Sigmoid colon (tissue), 7 donors: ENCODE data around the gene TMTC2. TPM values are rescaled to one million over a fixed set of nuclear protein-coding genes. Genes with fewer than 3 reads are reported as not detected.

Source experiments
- DNase-seq: peaks from one replicate; pipeline ENCODE4 v3.0.0-alpha.2; 2019
- H3K27ac ChIP-seq, 4 donors: fragments of 200-600 bp; sonication (generic); one replicate each; pipeline ENCODE4 v1.5.1; 2016 to 2019; ENCODE audit warnings: mild to moderate bottlenecking in 1 of 4
- H3K27me3 ChIP-seq, 3 donors: fragments of 200-600 bp; sonication (generic); one replicate each; pipeline ENCODE4 v1.5.1; 2019; ENCODE audit warnings: mild to moderate bottlenecking in 1 of 3
- H3K36me3 ChIP-seq, 4 donors: fragments of 200-600 bp; sonication (generic); one replicate each; pipeline ENCODE4 v1.5.1; 2016 to 2019
- H3K4me1 ChIP-seq, 4 donors: fragments of 200-600 bp; sonication (generic); one replicate each; pipeline ENCODE4 v1.5.1; 2017 to 2019
- H3K4me3 ChIP-seq, 4 donors: fragments of 200-600 bp; sonication (generic); one replicate each; pipeline ENCODE4 v1.5.1; 2017 to 2019; ENCODE audit warnings: mild to moderate bottlenecking in 2 of 4, moderate library complexity in 1 of 4
- H3K9me3 ChIP-seq, 4 donors: fragments of 200-600 bp in 3 of 4; sonication (generic) in 3 of 4; one replicate each; pipeline versions ENCODE4 v1.5.1 to v1.6.1; 2013 to 2019
- EP300 ChIP-seq, 4 donors: sonication (generic); formaldehyde crosslinking; IDR thresholded peaks; one replicate each; pipeline ENCODE4 v1.6.1; 2017; ENCODE audit warnings: antibody characterized with exemption in 4 of 4
- POLR2A ChIP-seq, 2 donors: fragments of 450-650 bp; IDR thresholded peaks; one replicate each; pipeline ENCODE4 v1.6.1; 2016; ENCODE audit warnings: antibody characterized with exemption in 2 of 2, mild to moderate bottlenecking in 2 of 2, moderate library complexity in 2 of 2
- POLR2AphosphoS5 ChIP-seq, 4 donors: sonication (generic); formaldehyde crosslinking; IDR thresholded peaks; one replicate each; pipeline ENCODE4 v1.6.1; 2017; ENCODE audit warnings: antibody characterized with exemption in 4 of 4
- WGBS, 2 donors: extraction: QIAGEN DNeasy Blood & Tissue Kit; methylation state at CpG; one replicate each; pipeline ENCODE4 v1.1.7; 2013; 5-methylcytosine and 5-hydroxymethylcytosine counted together
- intact Hi-C: fragments of 100-400 bp; cut with DNase I; formaldehyde crosslinking; loops from one replicate; pipeline ENCODE4 v1.15.1; 2023
- polyA plus RNA-seq, 3 donors: library from polyadenylated mRNA; stranded (reverse); fragments of 200-250 nt; gene quantifications; one replicate each; pipeline ENCODE4 v1.2.3, GENCODE V29; 2013
- total RNA-seq, 4 donors: library from RNA; depleted of rRNA; stranded (reverse); fragments of >200 nt; gene quantifications; one replicate each; pipeline ENCODE4 v1.1.0, GENCODE V29; 2016
- TF ChIP-seq, protein P1 (sequence below), 4 experiments: fragments of 450-650 bp in 3 of 4; fragments of 200-600 bp in 1 of 4; IDR thresholded peaks; one replicate each; pipeline ENCODE4 v1.5.1; 2016 to 2019; ENCODE audit warnings: antibody characterized with exemption in 4 of 4, mild to moderate bottlenecking in 3 of 4, moderate library complexity in 2 of 4
- donor health status: healthy with polysubstance abuse.
- donor health status: Bipolar disorder and iron deficiency.
- donor health status: healthy.

TMTC2 gene
- total and polyA plus RNA-seq, 7 donors, result 1.2 to 74.4 (median 61.2) TPM

DNA sequence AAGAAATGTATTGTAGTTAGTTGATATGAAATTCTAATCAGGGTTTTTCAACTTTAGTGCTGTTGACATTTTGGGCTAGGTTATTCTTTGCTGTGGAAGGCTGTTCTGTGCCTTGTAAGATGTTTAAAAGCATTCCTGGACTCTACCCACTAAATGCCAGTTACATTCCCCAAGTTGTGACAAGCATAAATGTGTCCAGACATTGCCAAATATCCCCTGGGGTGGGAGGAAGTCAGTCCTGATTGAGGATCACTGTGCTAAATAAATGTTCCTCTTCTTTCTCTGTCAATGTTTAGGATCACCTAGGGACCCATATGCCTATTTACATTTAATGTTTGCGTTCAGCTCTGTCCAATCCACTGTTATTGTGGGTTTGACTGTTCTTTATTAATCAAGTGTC is 268.3 kb downstream of the TMTC2 start:
- 95 to 96% methylated on average over 1 of the region's 1 CpG for WGBS, 2 donors
- TF ChIP-seq POLR2AphosphoS5 (IDR thresholded peaks at IDR 0.05) (no peak), EP300 (IDR thresholded peaks at IDR 0.05) (no peak), POLR2A (IDR thresholded peaks at IDR 0.05) (no peak)
- TF ChIP-seq, protein P1, sequence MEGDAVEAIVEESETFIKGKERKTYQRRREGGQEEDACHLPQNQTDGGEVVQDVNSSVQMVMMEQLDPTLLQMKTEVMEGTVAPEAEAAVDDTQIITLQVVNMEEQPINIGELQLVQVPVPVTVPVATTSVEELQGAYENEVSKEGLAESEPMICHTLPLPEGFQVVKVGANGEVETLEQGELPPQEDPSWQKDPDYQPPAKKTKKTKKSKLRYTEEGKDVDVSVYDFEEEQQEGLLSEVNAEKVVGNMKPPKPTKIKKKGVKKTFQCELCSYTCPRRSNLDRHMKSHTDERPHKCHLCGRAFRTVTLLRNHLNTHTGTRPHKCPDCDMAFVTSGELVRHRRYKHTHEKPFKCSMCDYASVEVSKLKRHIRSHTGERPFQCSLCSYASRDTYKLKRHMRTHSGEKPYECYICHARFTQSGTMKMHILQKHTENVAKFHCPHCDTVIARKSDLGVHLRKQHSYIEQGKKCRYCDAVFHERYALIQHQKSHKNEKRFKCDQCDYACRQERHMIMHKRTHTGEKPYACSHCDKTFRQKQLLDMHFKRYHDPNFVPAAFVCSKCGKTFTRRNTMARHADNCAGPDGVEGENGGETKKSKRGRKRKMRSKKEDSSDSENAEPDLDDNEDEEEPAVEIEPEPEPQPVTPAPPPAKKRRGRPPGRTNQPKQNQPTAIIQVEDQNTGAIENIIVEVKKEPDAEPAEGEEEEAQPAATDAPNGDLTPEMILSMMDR (IDR thresholded peaks at IDR 0.05), result no peak
- no peaks in the 10 kb centered on the region for H3K36me3 ChIP-seq
- DNase-seq, result no peak
- H3K27ac ChIP-seq, result no peak overlapping the region
- H3K9me3 ChIP-seq, result no peaks in the 10 kb centered on the region
- no peak overlapping the region for H3K4me3 ChIP-seq
- intact Hi-C loops, result no loop called here
- H3K27me3 ChIP-seq, result no peaks in the 10 kb centered on the region
- H3K4me1 ChIP-seq, result peaks cover 0 to 17% (median 13%) of the 10 kb centered on the region in 4 donors

DNA sequence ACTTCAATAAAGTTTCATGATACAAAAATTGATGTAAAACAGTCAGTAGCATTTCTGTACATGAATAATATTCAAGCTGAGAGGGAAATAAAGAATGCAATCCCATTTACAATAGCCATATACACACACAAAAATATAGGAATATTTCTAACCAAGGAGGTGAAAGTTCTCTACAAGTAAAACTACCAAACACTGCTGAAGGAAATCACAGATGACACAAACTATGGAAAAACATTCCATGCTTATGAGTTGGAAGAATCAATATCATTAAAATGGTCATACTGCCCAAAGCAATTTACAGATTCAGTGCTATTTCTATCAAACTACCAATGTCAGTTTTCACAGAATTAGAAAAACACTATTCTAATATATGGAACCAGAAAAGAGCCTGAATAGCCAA is 272.3 kb downstream of the TMTC2 start:
- no peaks in the 10 kb centered on the region for H3K9me3 ChIP-seq
- TF ChIP-seq, protein P1 (IDR thresholded peaks at IDR 0.05), result no peak
- TF ChIP-seq EP300 (IDR thresholded peaks at IDR 0.05), result no peak

DNA sequence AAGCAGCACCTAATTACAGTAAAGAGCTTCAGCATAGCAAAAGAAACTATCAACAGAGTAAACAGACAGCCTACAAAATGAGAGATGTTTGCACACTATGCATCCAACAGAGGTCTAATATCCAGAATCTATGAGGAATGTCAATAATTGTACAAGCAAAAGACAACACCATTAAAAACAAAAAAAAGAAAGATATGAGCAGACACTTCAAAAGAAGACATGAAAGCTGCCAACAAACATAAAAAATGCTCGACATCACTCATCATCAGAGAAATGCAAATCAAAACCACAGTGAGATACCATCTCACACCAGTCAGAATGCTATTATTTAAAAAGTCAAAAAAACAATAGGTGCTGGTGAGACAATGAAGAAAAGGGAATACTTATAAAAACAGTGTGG is 273.1 kb downstream of the TMTC2 start:
- TF ChIP-seq, protein P1 (IDR thresholded peaks at IDR 0.05), result no peak
- TF ChIP-seq POLR2A (IDR thresholded peaks at IDR 0.05), result no peak
- no peak for TF ChIP-seq POLR2AphosphoS5 (IDR thresholded peaks at IDR 0.05)
- TF ChIP-seq EP300 (IDR thresholded peaks at IDR 0.05), result no peak
- Histone ChIP-seq H3K4me1 (peaks cover 0 to 11% (median 6%) of the 10 kb centered on the region in 4 donors), H3K9me3 (no peaks in the 10 kb centered on the region), H3K27ac (no peak overlapping the region), H3K36me3 (no peaks in the 10 kb centered on the region), H3K27me3 (no peaks in the 10 kb centered on the region), H3K4me3 (no peak overlapping the region)
- WGBS, 2 donors, result 60 to 68% methylated on average over 1 of the region's 1 CpG
- intact Hi-C loops, result no loop called here
- no peak for DNase-seq

More for the DNA sequence above, 272.3 kb downstream of the TMTC2 start:
- Histone ChIP-seq H3K4me1 (peaks cover 0 to 16% (median 11%) of the 10 kb centered on the region in 4 donors), H3K4me3 (no peak overlapping the region), H3K27ac (no peak overlapping the region), H3K27me3 (no peaks in the 10 kb centered on the region), H3K36me3 (no peaks in the 10 kb centered on the region)
- intact Hi-C loops, result no loop called here
- no peak for DNase-seq

DNA sequence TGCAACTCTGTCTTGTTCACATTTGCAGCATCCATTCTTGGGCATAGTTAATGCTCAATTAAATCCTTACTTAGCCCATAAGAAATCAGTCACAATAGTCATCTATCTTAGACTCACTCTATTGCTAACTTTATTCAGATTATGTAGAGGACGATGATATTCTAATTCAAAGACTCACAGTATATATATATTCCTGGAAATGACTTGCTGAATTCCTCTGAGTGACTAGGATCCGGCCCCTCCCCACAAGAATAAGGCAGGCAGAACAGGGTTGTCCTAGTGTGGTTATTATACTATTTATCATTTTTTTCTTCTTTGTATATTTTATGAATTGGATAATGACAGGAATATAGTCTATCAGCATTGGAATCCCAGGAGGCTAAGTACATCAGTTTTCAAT is 275.1 kb downstream of the TMTC2 start:
- no peaks in the 10 kb centered on the region for H3K9me3 ChIP-seq
- H3K36me3 ChIP-seq, result peaks cover 0 to 12% (median 0%) of the 10 kb centered on the region in 4 donors
- TF ChIP-seq POLR2A (IDR thresholded peaks at IDR 0.05), result no peak
- TF ChIP-seq EP300 (IDR thresholded peaks at IDR 0.05), result no peak
- TF ChIP-seq POLR2AphosphoS5 (IDR thresholded peaks at IDR 0.05), result no peak
- TF ChIP-seq, protein P1 (IDR thresholded peaks at IDR 0.05), result no peak
- H3K4me1 ChIP-seq, result peaks cover 0 to 6% (median 0%) of the 10 kb centered on the region in 4 donors
- no peak for DNase-seq
- intact Hi-C loops, result no loop called here
- H3K27me3 ChIP-seq, result no peaks in the 10 kb centered on the region
- WGBS, 2 donors, result 92 to 94% methylated on average over 2 of the region's 2 CpGs
- H3K4me3 ChIP-seq, result no peak overlapping the region
- H3K27ac ChIP-seq, result no peak overlapping the region

DNA sequence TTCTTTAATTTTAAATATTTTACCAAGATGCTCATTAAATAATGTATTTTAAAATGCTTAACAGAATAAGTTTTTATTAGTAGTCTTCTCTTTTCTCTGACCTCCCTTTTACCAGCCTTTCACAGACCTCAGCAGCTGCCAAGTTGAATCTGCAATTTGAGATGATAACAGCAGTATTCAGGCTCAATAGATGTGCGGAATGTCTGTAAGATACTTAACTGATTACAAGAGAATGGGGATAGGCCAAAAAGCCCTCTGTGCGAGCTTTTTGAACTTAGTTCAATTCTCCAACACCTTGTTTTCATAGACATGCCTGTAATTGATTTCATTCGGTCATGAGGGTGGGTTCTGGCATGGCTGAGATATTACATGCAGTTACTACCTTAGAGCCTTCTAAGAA is 277.2 kb downstream of the TMTC2 start:
- no peak for DNase-seq
- intact Hi-C loops, result no loop called here
- Histone ChIP-seq H3K4me1 (peaks cover 0 to 6% (median 0%) of the 10 kb centered on the region in 4 donors), H3K27me3 (no peaks in the 10 kb centered on the region), H3K36me3 (peaks cover 0 to 32% (median 0%) of the 10 kb centered on the region in 4 donors), H3K4me3 (no peak overlapping the region), H3K27ac (no peak overlapping the region), H3K9me3 (no peaks in the 10 kb centered on the region)
- WGBS, 2 donors, result 80 to 88% methylated on average over 3 of the region's 3 CpGs
- TF ChIP-seq, protein P1 (IDR thresholded peaks at IDR 0.05), result no peak
- TF ChIP-seq EP300 (IDR thresholded peaks at IDR 0.05) (no peak), POLR2AphosphoS5 (IDR thresholded peaks at IDR 0.05) (no peak), POLR2A (IDR thresholded peaks at IDR 0.05) (no peak)
